GM12892 (cell line): ENCODE data around the gene FBXW7.

Source experiments
- POLR2A ChIP-seq: IDR thresholded peaks from 2 replicates; pipeline ENCODE4 v1.6.1; 2011; ENCODE audit warnings: low read depth, low read length, control low read depth
- POLR2AphosphoS5 ChIP-seq: IDR thresholded peaks from 2 replicates; pipeline ENCODE4 v1.6.1; 2011; ENCODE audit warnings: low read depth, low read length, control low read depth

DNA sequence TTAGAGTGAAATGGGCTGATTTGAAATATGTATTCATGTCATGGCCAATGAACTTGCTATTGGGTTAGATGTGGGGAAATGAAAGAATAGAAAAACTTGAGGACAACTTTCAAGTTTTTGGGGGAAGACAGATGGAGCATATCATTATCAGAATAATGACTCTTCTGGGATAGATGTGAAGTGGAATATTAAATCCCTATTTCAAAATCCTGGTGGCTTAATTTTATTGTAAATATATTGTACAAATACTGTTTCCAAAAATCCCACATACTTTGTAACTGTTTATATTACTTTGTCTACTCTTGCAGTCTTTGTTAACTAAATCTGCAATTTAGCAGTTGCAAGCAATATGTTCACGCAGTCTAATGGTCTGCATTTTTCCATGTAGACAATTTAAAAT lies 35.9 kb upstream of the FBXW7 start:
- TF ChIP-seq POLR2A, result no peak
- TF ChIP-seq POLR2AphosphoS5, result no peak
